PC-9 (cell line): ENCODE results near the gene CD1C.

Experiments used
- CTCF ChIP-seq: fragments of 200-600 bp; sonication (generic); conservative IDR thresholded peaks from 2 replicates; pipeline ENCODE4 v1.6.1; 2017; ENCODE audit warnings: mixed run types, antibody characterized with exemption, mild to moderate bottlenecking, moderate library complexity
- EZH2 ChIP-seq: fragments of 200-600 bp; sonication (generic); IDR thresholded peaks from 2 replicates; pipeline ENCODE4 v1.8.0; 2017; ENCODE audit warnings: antibody characterized with exemption, low read depth

GRCh38 chr1:158274797-158275196 lies 14.9 kb upstream of the CD1C start:
- TF ChIP-seq CTCF (no peak), EZH2 (no peak)
